GM18519 (cell line): Measurements from ENCODE around the gene RBM44.

ENCODE experiments used
- ATAC-seq: cut with Tn5 transposase; IDR thresholded peaks from one replicate; pipeline ENCODE4 v1.9.1; 2021; ENCODE audit warnings: mild to moderate bottlenecking, moderate library complexity; ENCODE audit not compliant: unreplicated experiment, low FRiP score

RBM44 gene

DNA sequence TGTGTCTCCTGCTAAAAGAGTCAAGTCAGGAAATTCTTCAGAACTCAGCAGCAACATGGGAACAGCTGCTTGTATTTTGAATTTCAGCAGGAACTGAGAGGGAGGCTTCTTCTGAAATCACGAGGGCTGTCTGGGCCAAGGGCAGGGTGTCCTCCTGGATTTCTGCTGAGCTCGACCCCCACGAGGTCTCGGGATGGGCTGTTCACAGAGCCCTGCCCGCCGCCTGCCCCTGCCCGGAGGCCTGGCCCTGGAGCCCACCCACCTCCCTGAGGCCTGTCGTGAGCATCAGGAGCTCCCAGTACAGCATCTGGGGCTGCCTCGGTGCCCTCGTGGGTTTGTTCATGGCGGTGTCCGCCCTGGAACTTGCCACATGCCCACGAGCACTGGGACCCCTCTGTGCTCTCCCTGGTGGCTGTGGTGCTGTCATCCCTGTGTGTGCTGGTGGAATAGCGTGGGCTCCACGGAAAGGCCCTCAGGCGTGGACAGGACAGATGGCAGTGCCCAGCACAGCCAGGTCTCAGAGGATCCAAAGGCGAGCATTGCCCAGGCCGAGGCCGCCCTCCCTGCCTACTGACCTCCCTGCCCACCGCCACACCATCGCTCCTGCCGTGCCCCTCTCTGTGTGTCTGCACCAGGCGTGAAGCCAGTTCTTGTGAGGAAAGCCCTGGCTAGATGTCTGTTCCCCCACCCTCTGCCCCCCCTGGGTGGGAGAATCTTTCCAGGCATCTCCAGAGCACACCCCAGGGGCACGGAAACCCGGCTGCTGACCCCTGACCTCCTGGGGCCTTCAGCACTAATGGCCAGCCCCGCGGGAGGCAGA, 86.7 kb downstream of the RBM44 start:
- ATAC-seq = no peak

DNA sequence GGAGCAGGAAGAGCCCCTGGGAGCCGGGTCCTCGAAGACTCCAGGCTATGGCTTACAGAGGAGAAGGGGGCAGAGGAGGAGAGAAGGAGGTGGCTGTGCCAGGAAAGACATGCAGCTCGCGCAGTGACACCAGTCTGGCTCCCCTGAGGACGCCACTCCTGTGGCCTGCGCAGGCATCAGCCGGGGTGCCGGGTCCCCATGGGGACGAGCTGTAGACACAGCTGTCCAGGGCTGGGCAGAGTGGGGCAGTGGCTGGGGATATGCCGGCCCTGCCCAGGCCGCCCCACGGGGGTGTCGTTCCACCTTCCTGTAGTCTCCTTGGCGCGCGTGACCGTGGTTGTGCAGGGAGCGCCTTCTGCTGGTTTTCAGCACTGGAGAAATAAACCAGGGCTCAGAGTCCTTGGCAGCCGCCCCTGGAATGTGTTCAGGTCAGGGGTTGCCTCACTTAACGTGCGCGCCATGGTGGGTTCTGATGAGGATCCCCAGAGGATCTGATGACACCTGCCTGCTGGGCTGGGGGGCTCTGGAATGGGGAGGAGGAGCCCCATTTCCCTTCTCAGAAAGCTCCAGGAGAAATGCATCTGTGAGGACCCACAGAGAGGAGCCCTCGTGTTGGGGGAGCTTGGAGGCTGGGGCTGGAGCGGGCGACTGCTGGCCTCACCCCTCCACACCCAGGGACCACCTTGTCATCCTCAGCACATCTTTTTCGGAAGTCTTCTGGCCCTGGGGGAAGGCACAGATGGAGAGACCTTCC, 87.5 kb downstream of the RBM44 start:
- no peak for ATAC-seq

DNA sequence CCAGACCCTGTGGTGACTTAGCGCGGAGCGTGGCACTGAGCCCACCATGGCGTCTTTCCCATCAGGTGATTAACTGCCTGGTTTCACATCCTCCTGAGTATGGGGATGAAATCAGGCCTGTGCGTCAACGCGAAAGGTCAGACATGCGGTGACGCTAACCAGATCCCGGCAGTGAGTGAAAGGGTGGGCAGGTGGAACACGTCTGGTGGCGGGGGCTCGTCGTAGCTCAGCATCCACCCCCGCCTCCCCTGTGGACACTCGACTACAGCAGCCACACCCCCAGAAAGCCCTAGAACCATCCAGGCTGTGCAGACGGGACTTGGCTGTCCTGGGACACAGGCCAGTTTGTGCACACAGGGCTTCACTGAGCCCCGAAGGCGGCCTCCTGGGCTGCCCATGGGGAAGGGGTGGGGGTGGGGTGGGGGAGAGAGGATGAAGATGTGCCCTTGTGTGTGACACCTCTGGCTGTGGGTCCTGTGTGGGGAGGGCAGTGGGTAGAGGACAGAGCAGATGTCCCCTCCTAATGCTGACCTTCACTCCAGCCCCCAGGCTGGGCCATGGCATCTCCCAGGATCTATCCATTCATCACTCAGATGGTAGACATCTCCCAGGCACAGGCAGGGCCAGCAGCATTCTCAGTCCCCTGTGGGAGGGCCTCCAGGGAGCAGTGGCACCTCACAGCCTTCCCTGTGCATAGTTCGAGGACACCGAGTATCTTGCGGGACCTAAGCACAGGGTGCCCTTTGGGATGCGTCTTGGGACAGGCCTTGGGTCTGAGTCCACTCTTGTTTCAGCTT, 88.3 kb downstream of the RBM44 start:
- no peak for ATAC-seq

DNA sequence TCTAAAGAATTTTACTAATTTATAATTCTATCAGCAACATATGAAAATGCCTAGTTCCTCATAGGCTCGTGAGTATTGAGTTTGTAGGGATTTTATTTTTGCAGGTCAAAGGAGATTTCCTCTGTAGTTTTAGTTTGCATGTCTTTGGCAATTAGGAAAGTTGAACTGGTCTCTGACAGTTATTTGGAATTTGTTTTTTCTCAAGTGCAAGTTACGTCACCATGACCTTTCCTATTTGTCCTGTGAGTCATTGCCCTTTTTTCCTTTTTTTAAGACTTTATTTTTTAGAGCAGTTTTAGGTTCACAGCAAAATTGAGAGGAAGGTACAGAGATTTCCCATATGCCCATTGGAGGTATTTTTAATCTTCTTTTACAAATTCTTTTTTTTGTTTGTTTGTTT, 89.8 kb downstream of the RBM44 start:
- no peak for ATAC-seq

DNA sequence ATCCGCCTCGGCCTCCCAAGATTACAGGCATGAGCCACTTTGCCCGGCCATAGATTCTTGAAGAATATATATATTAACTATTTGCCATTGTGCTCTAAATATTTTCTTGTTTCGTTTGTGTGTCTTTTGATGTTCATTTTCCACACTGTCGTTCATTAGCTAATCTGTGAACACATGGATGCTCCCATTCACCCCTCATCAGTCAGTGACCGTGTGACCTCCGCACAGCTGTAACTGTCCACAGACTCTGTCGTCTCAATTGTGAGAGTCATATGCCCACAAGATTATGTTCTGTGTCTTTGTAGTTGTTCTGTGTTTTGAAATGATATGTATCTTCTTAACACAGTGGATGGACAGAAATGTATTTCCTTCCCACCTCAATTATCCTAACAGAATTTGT, 90.4 kb downstream of the RBM44 start:
- ATAC-seq = no peak

DNA sequence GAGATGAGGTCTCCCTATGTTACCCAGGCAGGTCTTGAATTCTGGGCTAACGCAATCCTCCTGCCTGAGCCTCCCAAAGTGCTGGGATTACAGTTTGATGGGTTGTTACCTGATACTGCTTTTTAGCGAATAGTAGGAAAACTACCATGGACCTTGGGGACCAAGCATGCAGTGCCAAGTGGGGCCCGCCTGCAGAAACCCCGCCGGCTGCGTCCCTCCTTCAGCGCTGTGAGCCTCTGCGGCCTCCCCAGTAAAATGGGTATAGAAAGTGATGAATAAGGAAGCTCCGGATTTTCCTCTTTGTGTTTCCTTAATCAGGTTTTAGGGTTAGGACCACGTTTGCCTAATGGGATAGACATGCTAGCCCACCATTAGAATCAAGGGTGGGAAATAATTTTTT, 91.2 kb downstream of the RBM44 start:
- ATAC-seq = no peak
